Stimulated activated effector memory CD8-positive, alpha-beta T cell treated with anti-CD3 and anti-CD28 coated beads, Interleukin-12 subunit alpha, Interleukin-12 subunit beta, amount 100 ng/mL, for 72 hours (primary cell): ENCODE results near the gene PLA2G6.

Experiments used
- ATAC-seq: fragments of 150-1000 bp; cut with Tn5 transposase; 2 replicates; pipeline ENCODE4 v1.10.0; 2021
- DNase-seq, 2 donors: peaks; one replicate each; pipeline ENCODE4 v3.0.0; 2021 to 2022; ENCODE audit warnings: low spot score in 2 of 2
- H3K27ac Mint-ChIP-seq: one replicate; pipeline ENCODE4 v1.8.0; 2022; ENCODE audit warnings: mild to moderate bottlenecking, mixed read lengths
- H3K36me3 Mint-ChIP-seq: one replicate; pipeline ENCODE4 v1.8.0; 2022; ENCODE audit warnings: mild to moderate bottlenecking, mixed read lengths
- H3K4me1 Mint-ChIP-seq: one replicate; pipeline ENCODE4 v1.8.0; 2022; ENCODE audit warnings: mixed read lengths
- H3K4me3 Mint-ChIP-seq: one replicate; pipeline ENCODE4 v1.8.0; 2022; ENCODE audit warnings: mild to moderate bottlenecking, mixed read lengths
- H3K9me3 Mint-ChIP-seq: one replicate; pipeline ENCODE4 v1.8.0; 2022; ENCODE audit warnings: mixed read lengths

Gene PLA2G6

GRCh38 chr22:38109371-38110001 lies 72.1 kb downstream of the PLA2G6 start:
- DNase-seq, result no peak
- Mint-ChIP-seq H3K27ac (peak overlapping the region; percentile 92), H3K4me1 (peaks cover 31% of the 10 kb centered on the region), H3K4me3 (no peak overlapping the region), H3K9me3 (no peaks in the 10 kb centered on the region), H3K36me3 (peaks cover 22% of the 10 kb centered on the region)
- peak; percentile 29 for ATAC-seq

- Mint-ChIP-seq H3K4me1 (peaks cover 34% of the 10 kb centered on the region), H3K4me3 (no peak overlapping the region), H3K36me3 (peaks cover 20% of the 10 kb centered on the region), H3K27ac (peak overlapping the region; percentile 92), H3K9me3 (no peaks in the 10 kb centered on the region)
- DNase-seq, result no peak
- ATAC-seq, result peak; percentile 44
Measured at GRCh38 chr22:38108561-38109319, 72.9 kb downstream of the PLA2G6 start.

DNA sequence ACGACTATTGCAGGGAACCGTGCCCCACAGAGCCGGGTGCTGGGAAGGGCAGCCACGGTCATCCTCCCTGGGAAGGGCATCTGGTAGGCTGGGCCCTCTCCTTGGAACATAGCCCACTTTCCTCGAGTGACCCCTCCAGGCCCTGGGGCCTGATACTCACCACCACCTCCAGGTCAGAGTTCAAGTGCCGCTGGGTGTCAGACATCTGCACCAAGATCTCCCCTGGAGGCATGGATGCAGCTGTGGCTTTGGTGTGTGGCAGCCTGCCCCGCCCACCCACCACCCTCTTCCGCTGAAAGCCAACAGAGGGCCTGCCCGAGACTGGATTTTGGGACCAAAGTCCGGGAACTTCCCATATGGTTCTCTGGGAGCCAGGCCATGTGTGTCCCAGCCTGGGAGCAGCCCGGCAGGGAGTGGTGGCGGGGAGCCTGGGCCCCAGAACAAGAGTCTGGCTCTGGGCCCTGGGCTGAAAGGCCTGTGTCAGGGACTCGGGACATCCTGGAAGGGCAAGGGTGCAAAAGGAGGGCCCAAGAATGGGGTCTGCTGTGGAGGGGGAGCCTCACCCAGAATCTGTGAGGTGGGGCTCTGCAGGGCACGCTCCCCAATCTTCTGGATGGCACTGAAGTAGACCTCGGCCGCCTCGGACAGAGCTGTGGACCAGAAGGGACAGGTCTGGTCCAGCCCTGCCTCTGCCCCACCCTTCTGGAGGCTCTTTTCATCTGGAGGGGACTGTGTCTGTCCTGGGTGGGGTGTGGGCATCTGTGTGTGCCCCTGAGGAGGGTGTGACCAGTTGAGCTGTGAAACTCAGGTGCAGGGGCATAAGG lies 73.7 kb downstream of the PLA2G6 start:
- Mint-ChIP-seq H3K9me3 (no peaks in the 10 kb centered on the region), H3K27ac (peak overlapping the region; percentile 92), H3K4me3 (no peak overlapping the region), H3K4me1 (peaks cover 34% of the 10 kb centered on the region), H3K36me3 (peaks cover 18% of the 10 kb centered on the region)
- ATAC-seq, result peak; percentile 2
- DNase-seq, result no peak

DNA sequence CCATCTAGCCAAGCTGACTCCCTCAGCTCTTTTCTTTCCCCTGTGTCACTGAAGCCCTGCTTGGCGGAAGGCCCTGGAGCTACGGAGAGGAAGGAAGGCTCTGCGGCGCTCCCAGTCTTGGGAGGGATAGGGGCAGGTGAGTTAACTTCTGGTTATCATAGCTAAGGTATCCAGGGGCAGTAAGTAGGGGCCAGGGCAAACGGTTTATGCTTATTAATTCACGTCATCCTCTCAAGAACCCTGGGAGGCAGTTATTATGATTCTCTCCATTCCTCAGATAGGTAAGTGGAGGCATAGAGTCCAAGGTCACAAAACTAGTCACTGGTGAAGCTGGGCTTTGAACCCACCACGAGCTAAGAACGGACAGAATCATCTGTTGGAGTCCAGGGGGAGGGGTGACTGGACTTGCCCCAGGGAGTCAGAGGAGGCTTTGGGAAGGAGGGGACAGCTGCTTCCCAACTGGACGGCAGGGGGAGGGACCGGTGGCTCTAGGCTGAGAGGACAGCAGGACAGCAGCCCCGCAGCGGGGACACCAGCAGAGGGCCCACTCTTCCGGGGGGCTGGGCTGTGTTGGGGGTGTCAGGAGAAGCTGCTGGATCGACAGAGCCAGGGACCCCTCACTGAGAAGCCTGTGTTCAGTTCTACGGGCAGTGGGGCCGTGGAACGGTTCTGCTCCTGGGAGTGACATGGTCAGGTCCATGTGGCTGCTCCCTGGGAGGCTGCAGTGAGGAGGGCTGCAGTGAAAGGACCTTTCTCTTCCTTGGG lies 74.6 kb downstream of the PLA2G6 start:
- peaks cover 15% of the 10 kb centered on the region for H3K36me3 Mint-ChIP-seq

DNA sequence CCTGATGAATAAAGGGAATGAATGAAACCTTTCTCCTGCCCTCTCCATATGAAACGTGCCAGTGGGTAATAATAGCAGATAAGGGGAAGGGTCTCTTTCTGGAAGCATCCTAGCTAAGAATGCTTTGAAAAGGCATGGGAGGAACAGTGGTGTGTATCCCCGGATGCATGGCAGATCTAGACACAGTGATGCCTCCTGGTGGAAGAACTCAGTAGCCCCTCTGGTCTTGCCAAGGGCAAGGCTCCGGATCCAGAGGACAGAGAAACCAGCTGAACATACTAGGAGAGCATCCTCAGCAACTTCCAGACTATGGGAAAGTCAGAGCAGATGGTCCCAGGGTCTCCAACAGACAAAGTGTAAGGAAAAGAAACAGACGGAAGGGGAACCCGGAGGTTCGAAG lies 77.5 kb downstream of the PLA2G6 start:
- no peak overlapping the region for H3K4me3 Mint-ChIP-seq
- no peak for DNase-seq
- no peaks in the 10 kb centered on the region for H3K9me3 Mint-ChIP-seq
- H3K36me3 Mint-ChIP-seq, result peaks cover 8% of the 10 kb centered on the region
- peak overlapping the region; percentile 75 for H3K27ac Mint-ChIP-seq
- peaks cover 28% of the 10 kb centered on the region for H3K4me1 Mint-ChIP-seq
- no peak for ATAC-seq

More for the DNA sequence above, 74.6 kb downstream of the PLA2G6 start:
- ATAC-seq (no peak), DNase-seq (no peak)
- H3K4me3 Mint-ChIP-seq, result no peak overlapping the region
- H3K27ac Mint-ChIP-seq, result peak overlapping the region; percentile 2
- peaks cover 34% of the 10 kb centered on the region for H3K4me1 Mint-ChIP-seq
- no peaks in the 10 kb centered on the region for H3K9me3 Mint-ChIP-seq

DNA sequence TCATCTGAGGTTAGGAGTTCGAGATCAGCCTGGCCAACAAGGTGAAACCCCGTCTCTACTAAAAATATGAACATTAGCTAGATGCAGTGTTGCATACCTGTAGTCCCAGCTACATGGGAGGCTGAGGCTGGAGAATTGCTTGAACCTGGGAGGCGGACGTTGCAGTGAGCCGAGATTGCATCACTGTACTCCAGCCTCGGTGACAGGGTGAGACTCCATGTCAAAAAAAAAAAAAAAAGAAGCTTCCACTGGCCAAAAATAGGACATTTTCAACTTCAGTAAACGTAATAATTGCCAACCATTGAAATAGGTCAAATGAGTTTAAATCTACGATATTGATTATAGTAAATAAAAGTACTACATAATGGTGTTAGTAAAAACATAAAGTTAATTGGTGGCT lies 78.0 kb downstream of the PLA2G6 start:
- H3K4me3 Mint-ChIP-seq, result no peak overlapping the region
- peaks cover 4% of the 10 kb centered on the region for H3K36me3 Mint-ChIP-seq
- peaks cover 26% of the 10 kb centered on the region for H3K4me1 Mint-ChIP-seq
- ATAC-seq (no peak), DNase-seq (no peak)
- no peaks in the 10 kb centered on the region for H3K9me3 Mint-ChIP-seq
- no peak overlapping the region for H3K27ac Mint-ChIP-seq

GRCh38 chr22:38098410-38099249 lies 83.0 kb downstream of the PLA2G6 start:
- Mint-ChIP-seq H3K4me1 (no peaks in the 10 kb centered on the region), H3K4me3 (no peak overlapping the region), H3K9me3 (no peaks in the 10 kb centered on the region), H3K27ac (no peak overlapping the region), H3K36me3 (no peaks in the 10 kb centered on the region)
- ATAC-seq (no peak), DNase-seq (no peak)

DNA sequence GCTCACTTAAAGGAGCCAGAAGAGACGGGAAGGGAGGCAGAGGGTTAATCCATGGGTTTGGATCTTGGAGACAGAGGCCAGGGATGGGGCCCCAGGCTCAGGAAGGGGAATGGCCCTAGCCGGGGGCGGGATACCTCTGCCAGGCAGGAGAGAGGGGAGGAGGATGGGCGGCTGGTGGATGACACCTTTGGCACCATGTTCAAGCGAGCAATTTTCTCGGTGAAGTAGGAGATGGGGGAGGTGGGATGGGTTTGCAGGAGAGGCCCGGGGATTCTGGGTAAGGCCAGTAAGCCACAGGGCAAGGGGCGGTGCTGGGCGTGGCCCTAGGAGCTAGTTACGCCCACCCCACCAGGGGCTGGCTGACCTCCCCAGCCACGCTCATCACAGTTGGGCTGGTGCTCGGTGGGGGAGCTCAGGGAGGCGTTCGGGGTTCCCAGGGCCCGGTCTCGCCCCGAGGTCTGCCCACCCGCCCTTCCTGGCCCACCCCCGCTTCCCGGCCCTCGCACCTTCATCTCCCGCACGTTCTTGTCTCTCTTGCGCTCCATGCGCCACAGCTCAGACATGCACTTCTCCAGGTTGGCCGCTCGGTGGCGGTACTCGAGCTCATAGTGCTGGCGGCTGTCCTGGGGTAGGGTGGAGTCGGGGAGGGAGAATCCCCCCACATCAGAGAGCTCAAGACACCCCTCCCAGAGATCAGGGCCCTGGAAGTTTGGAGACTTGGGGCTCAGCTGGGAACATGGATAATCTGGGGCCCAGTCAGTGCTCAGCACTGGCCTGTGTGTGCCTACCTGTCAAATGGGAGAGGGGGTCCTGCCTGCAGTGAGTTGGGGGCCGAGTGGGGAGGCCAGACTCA lies 83.8 kb downstream of the PLA2G6 start:
- Mint-ChIP-seq H3K4me3 (no peak overlapping the region), H3K27ac (no peak overlapping the region), H3K9me3 (no peaks in the 10 kb centered on the region), H3K36me3 (no peaks in the 10 kb centered on the region), H3K4me1 (no peaks in the 10 kb centered on the region)
- ATAC-seq, result no peak
- DNase-seq, result no peak

DNA sequence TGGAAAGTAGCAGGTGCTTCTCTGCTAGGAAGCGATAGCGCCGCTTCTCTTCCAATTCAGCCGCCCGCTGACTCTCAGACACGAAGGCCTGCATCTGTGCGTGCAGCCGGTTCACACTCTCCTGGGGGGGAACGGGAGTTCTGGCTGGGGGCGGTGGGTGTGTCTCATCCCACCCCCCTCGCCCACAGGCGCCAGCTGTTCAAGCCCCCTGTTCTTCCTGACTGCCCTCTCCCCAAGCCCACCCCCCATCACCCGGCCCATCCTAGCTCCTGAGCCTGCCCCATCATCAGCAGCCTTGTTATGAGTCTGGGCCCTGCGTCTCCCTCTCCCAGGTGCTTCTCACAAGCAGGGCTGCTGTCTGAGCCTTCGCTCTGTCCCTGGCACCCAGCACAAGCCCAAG lies 84.6 kb downstream of the PLA2G6 start:
- no peaks in the 10 kb centered on the region for H3K36me3 Mint-ChIP-seq
- H3K9me3 Mint-ChIP-seq, result no peaks in the 10 kb centered on the region
- no peaks in the 10 kb centered on the region for H3K4me1 Mint-ChIP-seq
- H3K4me3 Mint-ChIP-seq, result no peak overlapping the region
- no peak overlapping the region for H3K27ac Mint-ChIP-seq
- DNase-seq, result no peak
- no peak for ATAC-seq

GRCh38 chr22:38089474-38089851 lies 92.2 kb downstream of the PLA2G6 start:
- Mint-ChIP-seq H3K27ac (no peak overlapping the region), H3K36me3 (no peaks in the 10 kb centered on the region), H3K4me3 (no peak overlapping the region), H3K4me1 (peaks cover 5% of the 10 kb centered on the region), H3K9me3 (no peaks in the 10 kb centered on the region)
- DNase-seq (no peak), ATAC-seq (no peak)

DNA sequence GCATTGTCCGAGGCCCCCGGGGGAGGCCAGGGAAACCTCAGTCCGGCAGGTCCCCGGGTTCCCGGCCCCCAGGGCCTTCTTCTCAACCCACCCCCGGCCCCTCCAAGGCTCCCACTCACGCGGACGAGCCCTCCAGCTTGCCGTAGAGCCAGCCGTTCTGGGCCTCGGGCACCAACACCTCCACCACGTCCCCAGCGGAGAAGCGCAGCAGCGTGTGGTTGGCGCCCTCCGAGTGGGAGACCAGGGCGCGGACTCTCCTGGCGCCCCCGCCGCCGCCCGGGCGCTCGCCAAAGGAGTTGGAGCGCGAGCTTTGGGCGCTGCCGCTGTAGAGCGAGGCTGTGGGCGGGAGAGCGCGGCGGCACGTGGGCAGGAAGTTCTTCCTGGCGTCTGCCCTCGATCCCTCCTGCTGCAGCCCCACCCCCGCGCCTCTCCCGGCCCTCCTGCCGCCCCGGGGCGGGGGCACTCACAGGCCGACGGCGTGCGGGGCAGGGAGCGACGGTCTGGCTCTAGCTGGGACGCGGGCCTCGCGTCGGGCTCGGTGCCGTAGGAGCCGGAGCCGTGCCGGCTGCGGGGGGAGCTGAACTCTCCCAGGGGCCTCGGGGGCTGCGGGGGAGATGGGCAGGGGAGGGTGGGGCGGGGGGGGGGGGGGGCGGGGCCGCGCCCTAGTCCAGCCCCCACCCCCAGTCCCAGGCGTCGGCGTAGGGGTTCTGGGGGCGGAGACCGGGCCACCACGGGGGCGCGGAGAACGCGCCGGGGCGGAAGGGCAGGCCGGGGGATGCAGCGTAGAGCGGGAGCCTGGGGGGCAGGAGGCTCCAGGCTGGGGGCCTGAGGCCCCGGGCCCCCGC lies 92.8 kb downstream of the PLA2G6 start:
- Mint-ChIP-seq H3K9me3 (no peaks in the 10 kb centered on the region), H3K36me3 (no peaks in the 10 kb centered on the region), H3K4me3 (no peak overlapping the region), H3K4me1 (peaks cover 5% of the 10 kb centered on the region), H3K27ac (no peak overlapping the region)
- ATAC-seq (no peak), DNase-seq (no peak)

DNA sequence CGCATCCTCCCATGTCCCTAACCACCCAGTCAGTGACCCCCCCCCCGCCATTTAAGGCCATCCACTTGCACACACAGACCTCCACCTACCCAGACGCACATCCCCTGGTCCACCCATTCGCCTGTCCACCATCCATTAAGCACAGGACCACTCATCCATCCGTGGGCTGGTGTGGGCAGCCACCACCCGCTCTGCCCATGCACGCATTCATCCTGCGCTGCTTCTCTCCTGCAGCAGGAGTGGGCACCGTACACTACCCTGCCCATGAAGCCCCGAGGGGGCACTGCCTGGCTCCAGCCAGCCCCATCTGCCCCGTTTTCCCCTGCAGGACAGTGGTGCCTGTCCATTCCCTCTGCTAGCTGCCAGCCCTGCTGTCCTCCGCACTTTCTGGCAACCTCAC lies 93.8 kb downstream of the PLA2G6 start:
- ATAC-seq, result no peak
- H3K36me3 Mint-ChIP-seq, result no peaks in the 10 kb centered on the region
- no peak overlapping the region for H3K27ac Mint-ChIP-seq
- no peak overlapping the region for H3K4me3 Mint-ChIP-seq
- no peak for DNase-seq
- H3K4me1 Mint-ChIP-seq, result peaks cover 5% of the 10 kb centered on the region
- H3K9me3 Mint-ChIP-seq, result no peaks in the 10 kb centered on the region

DNA sequence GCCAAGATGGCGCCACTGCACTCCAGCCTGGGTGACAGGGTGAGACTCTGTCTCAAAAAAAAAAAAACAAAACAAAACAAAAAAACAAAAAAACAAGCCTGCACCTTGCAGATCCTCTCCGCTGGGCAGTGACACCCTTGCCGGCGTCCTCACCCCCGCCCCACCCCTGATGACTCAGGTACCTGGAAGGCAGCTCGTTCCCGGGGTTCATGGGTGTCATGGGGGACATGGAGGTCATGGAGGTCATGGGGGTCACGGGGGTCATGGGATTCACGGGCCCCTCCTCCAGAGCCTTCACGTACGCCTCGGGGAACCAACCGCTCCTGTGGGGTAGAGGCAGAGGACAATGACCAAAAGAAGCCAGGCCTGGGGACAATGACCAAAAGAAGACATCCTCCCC lies 94.7 kb downstream of the PLA2G6 start:
- peaks cover 5% of the 10 kb centered on the region for H3K4me1 Mint-ChIP-seq
- no peak overlapping the region for H3K27ac Mint-ChIP-seq
- DNase-seq (no peak), ATAC-seq (no peak)
- H3K9me3 Mint-ChIP-seq, result no peaks in the 10 kb centered on the region
- no peak overlapping the region for H3K4me3 Mint-ChIP-seq
- H3K36me3 Mint-ChIP-seq, result no peaks in the 10 kb centered on the region
